Inflammatory macrophage treated with lipopolysaccharide for 4 hours (primary cell): ENCODE results near the gene MCTP2.

Source experiments
- DNase-seq: peaks from one replicate; pipeline ENCODE4 v3.0.0-alpha.2; 2020

The MCTP2 gene

DNA sequence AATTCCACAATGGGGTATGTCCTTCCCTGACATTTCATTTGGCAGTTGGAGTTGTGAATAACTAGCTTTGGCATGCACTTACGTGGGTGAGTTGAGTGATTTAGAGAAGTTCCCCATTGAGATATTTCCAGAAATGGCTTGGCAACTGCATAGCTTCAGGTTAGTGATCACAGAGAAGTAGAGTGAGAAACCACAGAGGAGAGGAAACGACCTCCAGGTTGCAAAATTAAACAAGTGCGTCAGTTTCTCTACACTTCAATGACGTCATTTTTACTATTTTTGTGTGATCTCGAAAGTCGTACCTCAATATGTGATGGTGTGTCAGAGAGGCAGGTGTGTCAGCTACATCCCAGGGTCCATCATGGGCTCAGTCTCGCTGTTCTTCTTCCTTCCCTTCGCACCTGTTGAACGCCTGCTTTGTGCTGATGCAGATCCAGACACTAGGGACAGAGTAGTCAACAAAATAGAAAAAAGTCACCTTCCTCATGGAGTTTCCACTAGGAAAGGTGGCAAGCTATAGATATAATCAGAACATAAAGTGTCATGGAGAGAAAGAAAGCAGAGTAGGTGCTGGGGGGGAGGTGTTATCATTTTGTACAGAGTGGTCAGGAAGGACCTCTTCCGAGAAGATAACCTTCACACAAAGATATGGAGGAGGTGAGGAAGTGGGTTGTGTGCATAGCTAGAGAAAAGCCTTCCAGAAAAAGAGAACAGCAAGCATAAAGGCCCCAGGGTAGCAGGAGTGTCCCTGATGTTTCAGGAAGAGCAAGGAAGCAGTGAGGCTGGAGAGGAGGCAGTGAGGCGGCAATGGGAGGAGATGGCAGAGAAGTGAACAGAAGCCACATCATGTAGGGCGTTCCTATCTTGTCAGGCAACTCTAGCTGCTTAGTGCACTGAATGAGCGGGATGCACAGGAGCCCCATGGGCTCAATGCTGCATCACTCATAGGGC, 75.6 kb downstream of the MCTP2 start:
- peak; percentile 46 for DNase-seq

GRCh38 chr15:94312946-94313345, 81.6 kb downstream of the MCTP2 start:
- DNase-seq, result peak; percentile 36

DNA sequence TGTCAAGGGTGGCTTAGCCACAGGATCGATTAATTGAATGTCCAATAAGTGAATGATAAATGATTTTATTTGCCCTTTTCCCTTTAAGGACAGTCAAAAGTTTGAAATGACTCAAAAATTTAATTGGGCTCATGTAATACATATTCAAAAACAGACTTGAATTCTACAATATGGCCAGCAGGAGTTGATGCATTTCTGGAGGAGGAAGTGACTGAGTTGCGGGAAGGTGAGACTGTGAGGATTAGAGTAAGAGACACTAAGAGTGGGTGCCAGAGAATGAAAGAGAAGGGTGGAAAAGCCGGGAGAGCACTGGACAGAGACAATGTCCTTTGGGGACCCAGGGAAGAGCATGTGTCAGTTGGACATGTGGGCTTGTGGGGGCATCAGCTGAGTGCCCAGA, 83.3 kb downstream of the MCTP2 start:
- DNase-seq, result no peak

DNA sequence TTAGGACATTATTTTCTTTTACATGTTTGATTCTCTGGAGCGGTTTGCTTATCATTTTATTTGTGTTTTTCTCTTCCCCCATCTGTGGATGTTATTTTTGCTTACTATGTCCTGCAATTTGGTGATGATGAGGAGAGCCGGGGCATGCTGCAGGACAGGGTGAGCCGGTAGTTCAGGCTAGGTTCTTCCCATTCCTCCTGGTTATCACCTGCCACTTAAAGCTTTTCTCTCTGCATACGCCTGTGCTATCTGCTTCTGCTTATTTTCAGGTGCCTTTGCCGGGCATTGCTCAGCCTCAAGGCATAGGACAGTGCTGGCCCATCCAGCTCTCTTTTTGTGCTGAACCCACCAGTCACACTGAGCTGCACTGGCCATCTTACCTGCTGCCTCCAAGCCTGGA, 85.8 kb downstream of the MCTP2 start:
- DNase-seq, result no peak

- peak; percentile 78 for DNase-seq
These were observed 90.8 kb downstream of the MCTP2 start for GRCh38 chr15:94322141-94322540.

GRCh38 chr15:94323076-94323475, 91.7 kb downstream of the MCTP2 start:
- DNase-seq, result no peak

GRCh38 chr15:94324117-94324826, 92.9 kb downstream of the MCTP2 start:
- peak; percentile 58 for DNase-seq

DNA sequence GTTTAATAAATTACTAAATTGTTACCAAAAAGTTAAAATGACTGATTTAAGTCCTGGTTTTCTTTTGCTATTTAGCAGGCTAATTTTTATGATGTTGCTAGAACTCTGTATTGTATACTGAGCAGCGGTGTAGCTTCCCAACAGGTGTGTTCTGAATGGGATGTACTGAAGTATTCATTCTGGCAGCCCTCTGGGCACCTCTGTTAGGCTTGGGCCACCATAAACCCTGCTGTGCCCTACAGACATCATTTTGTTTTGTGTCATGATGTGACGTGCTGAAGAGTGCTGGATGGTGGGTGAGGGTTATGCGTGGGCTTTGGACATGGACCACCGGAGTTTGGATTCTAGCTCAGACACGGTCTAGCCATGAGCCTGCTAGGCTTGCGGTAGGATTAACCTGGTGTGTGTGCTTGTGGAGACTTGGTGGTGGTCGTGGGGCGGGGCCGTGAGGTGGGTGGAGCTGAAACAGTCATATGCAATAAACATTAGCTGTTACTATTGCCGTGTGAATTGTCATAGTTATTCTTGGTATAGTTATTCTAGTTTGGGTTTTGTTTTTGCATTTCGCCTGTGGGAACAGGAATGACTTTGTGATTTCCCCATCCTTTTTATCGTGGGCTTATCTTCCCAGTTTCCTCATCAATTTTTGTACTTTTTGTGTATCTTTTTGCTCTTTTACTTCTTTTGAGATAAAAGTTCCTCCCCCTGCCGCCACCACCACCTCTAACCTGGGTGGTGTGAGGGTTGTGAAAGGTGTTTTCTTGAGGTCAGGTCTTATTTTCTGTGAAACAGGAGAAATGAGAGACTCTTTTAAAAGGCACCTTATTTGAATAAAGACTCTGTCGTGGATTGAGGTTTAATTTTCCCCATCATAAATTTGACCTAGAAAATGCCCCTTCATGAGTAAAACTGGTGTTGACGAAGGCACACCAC, 93.7 kb downstream of the MCTP2 start:
- peak; percentile 44 for DNase-seq

GRCh38 chr15:94327356-94327936, 96.1 kb downstream of the MCTP2 start:
- DNase-seq, result peak; percentile 41

DNA sequence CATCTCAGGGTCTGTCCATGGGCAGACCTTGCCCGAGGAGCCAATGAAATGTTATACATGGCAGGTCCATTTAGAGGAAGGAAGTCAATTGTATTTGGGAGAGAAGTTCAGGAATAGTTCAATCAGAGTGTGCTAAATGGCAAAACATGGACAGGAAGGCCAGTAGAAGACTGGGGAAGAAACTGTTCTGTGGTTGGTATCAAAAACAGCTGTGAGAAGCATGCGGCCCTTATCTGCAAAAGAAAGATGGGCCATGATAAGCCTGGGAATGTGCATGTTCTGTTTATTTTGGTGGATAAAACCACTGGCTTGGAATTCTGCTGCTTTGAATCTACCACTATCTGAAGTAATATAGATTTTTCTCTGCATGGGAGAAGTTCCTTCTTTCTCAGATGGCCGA, 100.4 kb downstream of the MCTP2 start:
- no peak for DNase-seq

- DNase-seq, result no peak
These were observed 104.3 kb downstream of the MCTP2 start for GRCh38 chr15:94335616-94336015.

- no peak for DNase-seq
These were observed 105.6 kb downstream of the MCTP2 start for GRCh38 chr15:94336817-94337467.

DNA sequence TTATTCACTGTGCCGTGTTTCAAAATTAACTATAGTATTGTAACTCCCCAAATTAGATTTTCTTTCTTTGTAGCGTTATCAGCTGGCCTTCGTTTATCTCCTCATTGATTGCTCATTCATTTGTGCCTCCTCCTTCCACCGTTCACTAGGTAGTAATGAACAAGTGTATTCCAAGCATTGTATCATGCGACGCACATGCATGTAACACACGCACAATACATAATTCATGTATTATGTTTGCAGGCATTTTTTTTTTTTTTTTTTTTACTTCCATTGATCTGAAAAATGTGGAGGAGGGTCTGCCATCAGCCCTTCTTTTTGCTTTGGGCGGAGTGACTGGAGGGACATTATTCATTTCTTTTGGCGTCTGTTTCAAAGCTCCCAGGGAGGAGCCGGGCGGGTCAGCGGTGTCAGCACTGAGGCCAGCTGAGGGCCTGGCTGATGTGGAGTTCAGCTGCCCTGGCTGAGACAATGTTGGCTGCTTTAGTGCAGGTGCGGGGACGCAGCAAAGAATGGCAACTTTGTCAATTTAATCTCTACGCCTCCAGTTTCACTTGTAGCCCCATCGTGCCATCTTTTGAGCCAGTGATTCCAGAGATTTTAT, 107.0 kb downstream of the MCTP2 start:
- no peak for DNase-seq

DNA sequence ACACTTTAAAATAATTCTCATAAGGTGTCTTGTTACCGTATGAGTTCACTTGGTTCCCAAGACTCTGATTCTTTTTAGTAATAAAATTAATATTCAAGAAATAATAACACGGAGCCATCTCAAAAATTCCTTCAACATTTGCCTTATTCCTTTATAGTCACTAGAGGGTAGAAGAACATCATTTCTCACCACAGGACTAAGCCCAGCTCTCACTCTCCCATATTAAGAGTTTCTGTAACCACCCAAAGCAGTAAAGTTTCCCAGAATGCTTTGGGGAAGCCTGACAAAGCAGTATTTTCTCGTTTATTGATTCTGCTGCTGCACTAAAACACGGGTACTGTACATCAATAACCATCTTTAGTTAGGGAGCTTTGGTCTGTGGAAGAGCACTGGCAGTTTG, 114.9 kb downstream of the MCTP2 start:
- DNase-seq, result no peak

GRCh38 chr15:94348084-94348483, 116.7 kb downstream of the MCTP2 start:
- DNase-seq, result no peak

GRCh38 chr15:94351031-94351535, 119.7 kb downstream of the MCTP2 start:
- no peak for DNase-seq

GRCh38 chr15:94352636-94353487, 121.5 kb downstream of the MCTP2 start:
- no peak for DNase-seq

GRCh38 chr15:94353488-94353820, 122.1 kb downstream of the MCTP2 start:
- DNase-seq, result no peak

GRCh38 chr15:94354655-94355054, 123.3 kb downstream of the MCTP2 start:
- DNase-seq, result no peak

DNA sequence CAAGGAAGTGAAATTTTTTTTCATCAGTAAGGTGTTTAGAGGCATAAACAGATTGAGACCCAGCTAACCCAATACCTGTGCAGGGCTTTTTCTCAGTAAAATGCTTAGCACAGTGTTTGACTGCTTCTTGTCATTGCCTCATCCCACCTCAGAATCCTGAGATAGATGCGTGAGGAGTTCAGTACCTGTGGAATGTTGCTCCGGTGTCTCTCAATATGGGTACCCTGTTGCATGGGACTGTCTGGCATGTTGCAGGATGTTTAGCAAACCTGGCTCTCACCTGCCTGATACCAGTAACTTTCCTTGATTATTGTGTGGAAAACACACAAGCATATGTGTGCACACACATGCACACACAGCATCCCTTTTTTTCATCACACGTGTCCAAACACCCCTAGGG, 128.4 kb downstream of the MCTP2 start:
- no peak for DNase-seq
